HCT116 (cell line): ENCODE results near the gene EVI5L. TPM values are rescaled to one million over a fixed set of nuclear protein-coding genes. Genes with fewer than 3 reads are reported as not detected.

ENCODE experiments used
- ATAC-seq: fragments of 200-7000 bp; cut with Tn5 transposase; 2 replicates; pipeline ENCODE4 v1.9.1; 2020; ENCODE audit warnings: mild to moderate bottlenecking, moderate library complexity
- BruUV-seq: library from RNA; stranded (reverse); fragments of 400-500 nt; replicated peaks from 2 replicates; lab custom pipeline; 2021; lab: Mats Ljungman, UMichigan
- CTCF ChIA-PET: fragments of 300-600 bp; sonication (Branson Sonifier 250); formaldehyde crosslinking; loops from one replicate; lab custom pipeline; 2021; ENCODE audit warnings: antibody characterized with exemption; lab: Charles Lee
- POLR2A ChIA-PET: fragments of 300-600, 350-600 bp; sonication (Branson Sonifier 250); formaldehyde crosslinking; loops from one replicate; lab custom pipeline; 2021; ENCODE audit warnings: antibody characterized with exemption; lab: Charles Lee
- RAD21 ChIA-PET, 2 experiments: fragments of 300-600 bp; sonication (Branson Sonifier 250); formaldehyde crosslinking; loops; one replicate each; lab custom pipeline; 2023; ENCODE audit warnings: low total read pairs in 2 of 2; ENCODE audit not compliant: uncharacterized antibody in 2 of 2, unreplicated experiment in 2 of 2, low non-redundant PET in 1 of 2; lab: Charles Lee
- DNase-seq: peaks from one replicate; pipeline ENCODE4 v3.0.0-alpha.2; 2010; ENCODE audit warnings: low read depth, low spot score
- H2AFZ ChIP-seq: fragments of 200-600 bp; shearing (Covaris generic), sonication (generic); 2 replicates; pipeline ENCODE4 v1.6.1; 2017; ENCODE audit warnings: low read depth, mixed run types, mixed read lengths, antibody characterized with exemption, low read length; ENCODE audit not compliant: poor library complexity, severe bottlenecking
- H3K27ac ChIP-seq: 2 replicates; pipeline ENCODE4 v1.5.1; 2012; ENCODE audit warnings: low read depth, low read length
- H3K27me3 ChIP-seq: fragments of 200-600 bp; sonication (generic); 2 replicates; pipeline ENCODE4 v1.6.1; 2016; ENCODE audit warnings: mixed run types, low read length, mixed read lengths; ENCODE audit not compliant: insufficient read depth
- H3K36me3 ChIP-seq, 2 experiments: fragments of 200-500 bp in 1 of 2; fragments of 200-600 bp in 1 of 2; sonication (Bioruptor generic) in 1 of 2; sonication (generic) in 1 of 2; 2 replicates each; pipeline versions ENCODE4 v1.5.1 to v1.6.1; 2014 to 2016; ENCODE audit warnings: low read length in 2 of 2, inconsistent platforms in 1 of 2, mixed read lengths in 1 of 2, mixed run types in 1 of 2; ENCODE audit not compliant: insufficient read depth in 2 of 2, control insufficient read depth in 1 of 2
- H3K4me1 ChIP-seq, 2 experiments: fragments of 200-600 bp in 1 of 2; sonication (generic) in 1 of 2; 2 replicates each; pipeline versions ENCODE4 v1.5.1 to v1.6.1; 2012 to 2017; ENCODE audit warnings: low read length in 2 of 2, inconsistent platforms in 1 of 2, mild to moderate bottlenecking in 1 of 2, mixed read lengths in 1 of 2, mixed run types in 1 of 2, moderate library complexity in 1 of 2; ENCODE audit not compliant: insufficient read depth in 2 of 2, control insufficient read depth in 1 of 2
- H3K4me2 ChIP-seq: fragments of 200-600 bp; sonication (generic); 2 replicates; pipeline ENCODE4 v1.6.1; 2017; ENCODE audit warnings: mixed run types, low read length, mixed read lengths
- H3K4me3 ChIP-seq, 2 experiments: fragments of 200-600 bp in 1 of 2; sonication (generic) in 1 of 2; replicated peaks in 1 of 2; 2 replicates each; pipeline ENCODE4 v1.5.1; 2011 to 2016; ENCODE audit warnings: low read length in 2 of 2, control low read depth in 1 of 2, low read depth in 1 of 2, mild to moderate bottlenecking in 1 of 2, mixed read lengths in 1 of 2, mixed run types in 1 of 2
- H3K79me2 ChIP-seq: fragments of 200-600 bp; sonication (generic); 2 replicates; pipeline ENCODE4 v1.6.1; 2017; ENCODE audit warnings: mild to moderate bottlenecking, mixed run types, low read length, moderate library complexity, mixed read lengths; ENCODE audit not compliant: insufficient read depth
- H3K9ac ChIP-seq: fragments of 200-600 bp; sonication (generic); 2 replicates; pipeline ENCODE4 v1.6.1; 2016; ENCODE audit warnings: low read length, mixed read lengths
- H3K9me2 ChIP-seq: fragments of 200-600 bp; sonication (generic), shearing (Covaris generic); 2 replicates; pipeline ENCODE4 v1.6.1; 2017; ENCODE audit warnings: mixed run types, mild to moderate bottlenecking, moderate library complexity; ENCODE audit not compliant: insufficient read depth
- H3K9me3 ChIP-seq, 2 experiments: fragments of 200-500 bp in 1 of 2; fragments of 200-600 bp in 1 of 2; sonication (Bioruptor generic) in 1 of 2; sonication (generic) in 1 of 2; 2 replicates each; pipeline ENCODE4 v1.6.1; 2014 to 2017; ENCODE audit warnings: low read length in 2 of 2, mixed read lengths in 2 of 2, inconsistent platforms in 1 of 2, low read depth in 1 of 2, mild to moderate bottlenecking in 1 of 2, mixed run types in 1 of 2, moderate library complexity in 1 of 2; ENCODE audit not compliant: control insufficient read depth in 1 of 2, insufficient read depth in 1 of 2
- H4K20me1 ChIP-seq: fragments of 200-600 bp; sonication (generic), shearing (Covaris generic); 2 replicates; pipeline ENCODE4 v1.6.1; 2017; ENCODE audit warnings: mixed run types, mild to moderate bottlenecking, moderate library complexity; ENCODE audit not compliant: insufficient read depth
- ATF3 ChIP-seq: IDR thresholded peaks from 2 replicates; pipeline ENCODE4 v1.6.1; 2012
- CEBPB ChIP-seq: IDR thresholded peaks from 2 replicates; pipeline ENCODE4 v1.6.1; 2012; ENCODE audit warnings: low read depth
- CTCF ChIP-seq, 3 experiments: fragments of 200-600 bp in 1 of 3; sonication (generic) in 1 of 3; IDR thresholded peaks in 2 of 3; conservative IDR thresholded peaks in 1 of 3; 2 replicates each; pipeline ENCODE4 v1.5.1; 2012 to 2017; ENCODE audit warnings: low read depth in 2 of 3, low read length in 2 of 3, antibody characterized with exemption in 1 of 3, borderline replicate concordance in 1 of 3, control low read depth in 1 of 3, mild to moderate bottlenecking in 1 of 3, mixed read lengths in 1 of 3, mixed run types in 1 of 3, moderate library complexity in 1 of 3; ENCODE audit not compliant: insufficient read depth in 1 of 3
- EGR1 ChIP-seq: IDR thresholded peaks from 2 replicates; pipeline ENCODE4 v1.6.1; 2012; ENCODE audit warnings: low read depth
- ELF1 ChIP-seq: IDR thresholded peaks from 2 replicates; pipeline ENCODE4 v1.6.1; 2012; ENCODE audit warnings: low read depth, borderline replicate concordance
- EZH2 ChIP-seq: fragments of 200-600 bp; sonication (generic); IDR thresholded peaks from 2 replicates; pipeline ENCODE4 v1.6.1; 2017; ENCODE audit warnings: antibody characterized with exemption, mixed run types
- EZH2phosphoT487 ChIP-seq: fragments of 200-600 bp; IDR thresholded peaks from 2 replicates; pipeline ENCODE4 v1.6.1; 2018; ENCODE audit warnings: antibody characterized with exemption, borderline replicate concordance
- FOSL1 ChIP-seq: IDR thresholded peaks from 2 replicates; pipeline ENCODE4 v1.6.1; 2012; ENCODE audit warnings: low read depth
- JUND ChIP-seq: IDR thresholded peaks from 2 replicates; pipeline ENCODE4 v1.6.1; 2012
- MAX ChIP-seq: IDR thresholded peaks from 2 replicates; pipeline ENCODE4 v1.6.1; 2012
- POLR2AphosphoS5 ChIP-seq: IDR thresholded peaks from 2 replicates; pipeline ENCODE4 v1.6.1; 2011; ENCODE audit warnings: mild to moderate bottlenecking, low read depth, low read length, moderate library complexity
- SIN3A ChIP-seq: IDR thresholded peaks from 2 replicates; pipeline ENCODE4 v1.6.1; 2012; ENCODE audit warnings: low read depth
- SRF ChIP-seq: IDR thresholded peaks from 2 replicates; pipeline ENCODE4 v1.6.1; 2012; ENCODE audit warnings: low read depth
- TCF7L2 ChIP-seq: IDR thresholded peaks from 2 replicates; pipeline ENCODE4 v1.7.0; 2011; ENCODE audit warnings: borderline replicate concordance, inconsistent platforms; ENCODE audit not compliant: insufficient read depth, insufficient read length; ENCODE audit errors: extremely low read depth
- YY1 ChIP-seq: IDR thresholded peaks from 2 replicates; pipeline ENCODE4 v1.6.1; 2011; ENCODE audit warnings: low read length, low read depth, moderate library complexity, mild to moderate bottlenecking; ENCODE audit not compliant: insufficient replicate concordance; ENCODE audit errors: extremely low read depth
- ZBTB33 ChIP-seq: IDR thresholded peaks from 2 replicates; pipeline ENCODE4 v1.6.1; 2011; ENCODE audit warnings: mild to moderate bottlenecking, low read length, moderate library complexity; ENCODE audit not compliant: insufficient replicate concordance; ENCODE audit errors: extremely low read depth
- ZFX ChIP-seq: fragments of 450-650 bp; IDR thresholded peaks from 2 replicates; pipeline ENCODE4 v1.6.1; 2017
- ZNF274 ChIP-seq: fragments of 200-500 bp; sonication (Bioruptor generic); IDR thresholded peaks from 2 replicates; pipeline ENCODE4 v1.6.1; 2014; ENCODE audit warnings: mild to moderate bottlenecking, low read depth, low read length, inconsistent platforms
- intact Hi-C: fragments of 100-400 bp; cut with micrococcal nuclease; formaldehyde crosslinking; loops from 2 replicates; pipeline ENCODE4 v1.10.0; 2022
- total RNA-seq: library from RNA; stranded (reverse); gene quantifications from one replicate; pipeline ENCODE4 v1.2.1, GENCODE V29; 2021; ENCODE audit not compliant: unreplicated experiment

The EVI5L gene
- total RNA-seq, 1 experiment from 2014 or later: 15.0 TPM

- Histone ChIP-seq H3K9ac (no peak overlapping the region), H3K9me2 (no peaks in the 10 kb centered on the region), H2AFZ (no peak overlapping the region), H3K4me2 (no peak overlapping the region), H3K4me1 (peaks cover 2 to 13% of the 10 kb centered on the region in 2 experiments; a peak in 3 of 4 replicates), H4K20me1 (no peaks in the 10 kb centered on the region), H3K27me3 (no peaks in the 10 kb centered on the region), H3K9me3 (no peaks in the 10 kb centered on the region), H3K27ac (no peak overlapping the region), H3K36me3 (no peaks in the 10 kb centered on the region), H3K4me3 (no peak overlapping the region), H3K79me2 (no peaks in the 10 kb centered on the region)
- BruUV-seq: no TSS peak
- ATAC-seq (no peak), DNase-seq (no peak)
- ChIA-PET CTCF (interaction anchor here (1.2 kb wide), 1 partner anchor 11 kb away, joined by 7 read pairs; no protein-coding TSS in a partner anchor), RAD21 (no interaction called here), POLR2A (no interaction called here)
- intact Hi-C loops: no loop called here
- TF ChIP-seq SIN3A (no peak), JUND (no peak), TCF7L2 (no peak), ZNF274 (no peak), EZH2phosphoT487 (no peak), EZH2 (no peak), FOSL1 (no peak), SRF (no peak), ELF1 (no peak), EGR1 (no peak), CTCF (IDR thresholded peaks at IDR 0.05 in 2 of 3, conservative IDR thresholded peaks at IDR 0.05 in 1 of 3; ENCODE audit: borderline replicate concordance in 1 of 3, insufficient read depth in 1 of 3, low read depth in 2 of 3, low read length in 2 of 3) (no peak), MAX (no peak), CEBPB (no peak), YY1 (no peak), ZBTB33 (no peak), POLR2AphosphoS5 (no peak), ATF3 (no peak), ZFX (no peak)
Observed at GRCh38 chr19:7879836-7880235, 49.8 kb downstream of the EVI5L start.
